ENCODE results near the gene ZNF780B. TPM values are rescaled to one million over a fixed set of nuclear protein-coding genes. Genes with fewer than 3 reads are reported as not detected.

The ZNF780B gene
- total RNA-seq, 1 donor from 2014 or later, result 30.5 TPM

DNA sequence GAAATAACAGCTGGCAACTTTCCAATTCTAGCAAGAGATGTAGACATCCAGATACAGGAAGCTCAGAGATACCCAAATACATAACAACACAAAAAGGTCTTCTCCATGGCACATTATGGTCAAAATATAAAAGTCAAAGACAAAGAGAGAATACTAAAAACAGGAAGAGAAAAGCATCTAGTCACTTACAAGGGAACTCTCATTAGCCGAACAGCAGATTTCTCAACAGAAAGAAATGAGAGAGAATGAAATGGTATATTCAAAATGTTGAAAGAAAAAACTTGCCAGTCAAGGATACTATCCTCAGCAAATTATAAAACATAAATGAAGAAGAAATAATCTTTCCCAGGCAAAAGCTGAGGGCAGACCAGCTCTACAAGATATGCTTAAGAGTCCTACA is 22.3 kb upstream of the ZNF780B start:
- DNase-seq (ENCODE audit: low spot score), result no peak
- H3K4me3 Mint-ChIP-seq, result no peak overlapping the region
- Histone ChIP-seq H3K9ac (no peak overlapping the region), H3K36me3 (peaks cover 58% of the 10 kb centered on the region), H3K27me3 (no peaks in the 10 kb centered on the region), H3K4me3 (no peak overlapping the region), H3K27ac (no peak overlapping the region), H4K20me1 (ENCODE audit: low read depth) (no peaks in the 10 kb centered on the region), H3K4me1 (no peaks in the 10 kb centered on the region), H3K9me3 (ENCODE audit: low read depth) (peaks cover 12% of the 10 kb centered on the region), H3F3A (ENCODE audit: low read depth) (no peaks in the 10 kb centered on the region), H3K79me2 (ENCODE audit: low read depth) (no peaks in the 10 kb centered on the region), H2AFZ (replicated peaks) (no peak overlapping the region), H3K4me2 (no peak overlapping the region)
- H3K36me3 Mint-ChIP-seq, result peaks cover 87% of the 10 kb centered on the region
- H3K9me3 Mint-ChIP-seq, result peaks cover 62% of the 10 kb centered on the region
- no peak overlapping the region for H3K27ac Mint-ChIP-seq
- peaks cover 7% of the 10 kb centered on the region for H3K27me3 Mint-ChIP-seq (ENCODE audit: insufficient read depth, low read depth)
- H3K4me1 Mint-ChIP-seq, result no peaks in the 10 kb centered on the region
- TF ChIP-seq EZH2phosphoT487 (IDR thresholded peaks at IDR 0.05) (no peak), EZH2 (IDR thresholded peaks at IDR 0.05) (no peak)
- TF ChIP-seq, protein P1, sequence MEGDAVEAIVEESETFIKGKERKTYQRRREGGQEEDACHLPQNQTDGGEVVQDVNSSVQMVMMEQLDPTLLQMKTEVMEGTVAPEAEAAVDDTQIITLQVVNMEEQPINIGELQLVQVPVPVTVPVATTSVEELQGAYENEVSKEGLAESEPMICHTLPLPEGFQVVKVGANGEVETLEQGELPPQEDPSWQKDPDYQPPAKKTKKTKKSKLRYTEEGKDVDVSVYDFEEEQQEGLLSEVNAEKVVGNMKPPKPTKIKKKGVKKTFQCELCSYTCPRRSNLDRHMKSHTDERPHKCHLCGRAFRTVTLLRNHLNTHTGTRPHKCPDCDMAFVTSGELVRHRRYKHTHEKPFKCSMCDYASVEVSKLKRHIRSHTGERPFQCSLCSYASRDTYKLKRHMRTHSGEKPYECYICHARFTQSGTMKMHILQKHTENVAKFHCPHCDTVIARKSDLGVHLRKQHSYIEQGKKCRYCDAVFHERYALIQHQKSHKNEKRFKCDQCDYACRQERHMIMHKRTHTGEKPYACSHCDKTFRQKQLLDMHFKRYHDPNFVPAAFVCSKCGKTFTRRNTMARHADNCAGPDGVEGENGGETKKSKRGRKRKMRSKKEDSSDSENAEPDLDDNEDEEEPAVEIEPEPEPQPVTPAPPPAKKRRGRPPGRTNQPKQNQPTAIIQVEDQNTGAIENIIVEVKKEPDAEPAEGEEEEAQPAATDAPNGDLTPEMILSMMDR (IDR thresholded peaks at IDR 0.05), result no peak

DNA sequence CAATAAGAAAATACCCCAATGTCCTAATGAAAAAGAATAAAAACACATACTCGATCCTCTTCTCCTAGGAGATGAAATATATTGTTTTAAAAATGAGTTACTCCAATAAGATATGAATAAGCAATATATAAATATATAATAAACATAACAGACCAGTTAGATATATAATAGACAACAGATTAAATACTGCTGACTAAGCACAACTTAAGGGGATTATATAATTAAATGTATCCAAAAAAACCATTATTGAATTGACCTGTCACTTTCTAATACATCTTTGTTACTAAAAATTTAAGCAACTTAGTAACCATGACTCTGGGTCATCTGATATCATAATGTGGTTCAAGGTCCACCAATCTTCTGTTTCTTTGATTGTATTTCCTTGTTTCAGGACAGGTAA is 14.0 kb upstream of the ZNF780B start:
- H3K9me3 Mint-ChIP-seq, result peaks cover 42% of the 10 kb centered on the region

DNA sequence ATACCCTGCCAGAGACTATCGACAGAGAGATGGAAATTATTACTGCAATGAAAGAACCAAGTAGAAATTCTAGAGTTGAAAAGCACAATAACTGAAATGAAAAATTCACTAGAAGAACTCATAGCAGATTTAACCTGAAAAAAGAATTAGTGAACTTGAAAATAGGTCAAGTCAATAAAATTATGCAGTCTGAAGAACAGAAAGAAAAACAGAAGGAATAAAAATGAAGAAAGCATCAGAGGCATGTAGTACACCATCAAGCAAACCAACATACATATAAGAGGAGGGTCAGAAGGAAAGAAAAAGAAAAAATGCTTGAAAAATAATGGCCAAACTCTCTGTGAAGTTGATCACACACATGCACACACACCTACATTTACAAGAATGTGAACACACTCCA is 3.6 kb upstream of the ZNF780B start:
- Histone ChIP-seq H3K4me1 (peaks cover 5% of the 10 kb centered on the region), H3K79me2 (ENCODE audit: low read depth) (peaks cover 10% of the 10 kb centered on the region), H3K9ac (no peak overlapping the region), H3K36me3 (no peaks in the 10 kb centered on the region), H3K27me3 (no peaks in the 10 kb centered on the region), H3K9me3 (ENCODE audit: low read depth) (peaks cover 12% of the 10 kb centered on the region), H4K20me1 (ENCODE audit: low read depth) (no peaks in the 10 kb centered on the region), H2AFZ (replicated peaks) (no peak overlapping the region), H3K4me3 (no peak overlapping the region), H3K27ac (no peak overlapping the region), H3F3A (ENCODE audit: low read depth) (no peaks in the 10 kb centered on the region), H3K4me2 (no peak overlapping the region)
- H3K27me3 Mint-ChIP-seq (ENCODE audit: insufficient read depth, low read depth), result peaks cover 8% of the 10 kb centered on the region
- no peak overlapping the region for H3K27ac Mint-ChIP-seq
- H3K9me3 Mint-ChIP-seq, result peaks cover 33% of the 10 kb centered on the region
- H3K36me3 Mint-ChIP-seq, result peaks cover 6% of the 10 kb centered on the region
- no peak overlapping the region for H3K4me3 Mint-ChIP-seq
- TF ChIP-seq EZH2 (IDR thresholded peaks at IDR 0.05), result no peak
- TF ChIP-seq EZH2phosphoT487 (IDR thresholded peaks at IDR 0.05), result no peak
- TF ChIP-seq, protein P1 (IDR thresholded peaks at IDR 0.05), result no peak
- H3K4me1 Mint-ChIP-seq, result peaks cover 12% of the 10 kb centered on the region
- no peak for DNase-seq (ENCODE audit: low spot score)

More for the DNA sequence above, 14.0 kb upstream of the ZNF780B start:
- no peak overlapping the region for H2AFZ ChIP-seq (replicated peaks)
- H3K4me3 ChIP-seq, result no peak overlapping the region
- Mint-ChIP-seq H3K36me3 (peaks cover 49% of the 10 kb centered on the region), H3K4me1 (peaks cover 8% of the 10 kb centered on the region), H3K27me3 (ENCODE audit: insufficient read depth, low read depth) (peaks cover 2% of the 10 kb centered on the region), H3K27ac (no peak overlapping the region), H3K4me3 (no peak overlapping the region)
- H3K79me2 ChIP-seq (ENCODE audit: low read depth), result no peaks in the 10 kb centered on the region
- DNase-seq (ENCODE audit: low spot score), result no peak
- H3K4me1 ChIP-seq, result no peaks in the 10 kb centered on the region
- peaks cover 12% of the 10 kb centered on the region for H3K36me3 ChIP-seq
- no peaks in the 10 kb centered on the region for H3K27me3 ChIP-seq
- H4K20me1 ChIP-seq (ENCODE audit: low read depth), result no peaks in the 10 kb centered on the region
- TF ChIP-seq, protein P1 (IDR thresholded peaks at IDR 0.05), result no peak
- no peak for TF ChIP-seq EZH2phosphoT487 (IDR thresholded peaks at IDR 0.05)
- H3K9me3 ChIP-seq (ENCODE audit: low read depth), result peaks cover 3% of the 10 kb centered on the region
- no peaks in the 10 kb centered on the region for H3F3A ChIP-seq (ENCODE audit: low read depth)
- no peak overlapping the region for H3K27ac ChIP-seq
- H3K4me2 ChIP-seq, result no peak overlapping the region
- H3K9ac ChIP-seq, result no peak overlapping the region

Data from neural progenitor cell (in vitro differentiated cells).